ENCODE results near the gene EPHB2. TPM values are rescaled to one million over a fixed set of nuclear protein-coding genes. Genes with fewer than 3 reads are reported as not detected.

The EPHB2 gene
- total RNA-seq, 1 donor from 2014 or later, result 3.9 TPM

DNA sequence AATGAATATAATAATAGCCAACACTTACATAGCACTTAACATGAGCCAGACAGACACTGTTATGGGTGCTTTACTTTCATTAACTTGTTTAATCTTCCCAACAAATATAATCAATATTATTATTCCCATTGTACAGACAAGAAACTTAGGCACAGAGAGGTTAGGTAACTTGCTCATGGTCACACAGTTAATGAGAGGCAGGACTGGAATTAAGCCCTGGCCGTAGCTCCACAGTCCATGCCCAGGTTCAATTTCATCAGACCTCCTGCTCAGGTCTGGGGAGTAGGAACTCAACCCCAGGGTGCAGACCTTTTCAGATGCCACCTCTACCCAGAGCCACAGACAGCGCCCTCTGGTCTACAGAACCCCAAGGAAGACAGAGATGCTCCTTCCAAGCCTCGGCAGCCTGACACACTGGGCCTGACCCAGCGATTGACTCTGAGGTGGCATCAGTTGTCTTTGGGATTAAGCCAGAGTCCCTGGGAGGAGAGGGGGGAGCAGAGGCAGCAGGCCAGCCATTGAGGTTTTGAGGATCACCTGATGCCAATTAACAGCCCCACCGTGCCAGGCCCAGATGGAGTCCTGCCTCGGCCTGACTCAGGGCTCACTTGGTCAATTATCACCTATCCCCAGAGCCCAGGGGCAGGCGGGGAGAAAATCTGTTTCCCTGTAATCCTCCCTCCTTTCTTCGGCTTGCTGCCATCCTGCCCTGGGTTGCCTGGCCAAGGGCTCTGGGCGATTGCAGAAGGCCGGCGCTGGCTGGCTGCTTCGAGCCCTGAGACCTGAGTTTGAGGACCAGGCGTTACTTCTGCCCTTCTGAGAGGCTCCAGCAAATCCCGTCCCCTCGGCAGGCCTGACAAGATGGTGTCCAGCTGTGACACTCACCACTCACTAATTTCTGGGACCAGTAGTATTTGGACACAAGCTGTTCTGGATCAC is 145.3 kb downstream of the EPHB2 start:
- Histone ChIP-seq H3K9me3 (no peaks in the 10 kb centered on the region), H3K4me3 (no peak overlapping the region), H3K27ac (no peak overlapping the region), H3K4me1 (peaks cover under 1% of the 10 kb centered on the region), H3K36me3 (no peaks in the 10 kb centered on the region), H3K27me3 (no peaks in the 10 kb centered on the region)
- no peak for DNase-seq (ENCODE audit: extremely low spot score in 2 of 2)
- TF ChIP-seq, protein P1, sequence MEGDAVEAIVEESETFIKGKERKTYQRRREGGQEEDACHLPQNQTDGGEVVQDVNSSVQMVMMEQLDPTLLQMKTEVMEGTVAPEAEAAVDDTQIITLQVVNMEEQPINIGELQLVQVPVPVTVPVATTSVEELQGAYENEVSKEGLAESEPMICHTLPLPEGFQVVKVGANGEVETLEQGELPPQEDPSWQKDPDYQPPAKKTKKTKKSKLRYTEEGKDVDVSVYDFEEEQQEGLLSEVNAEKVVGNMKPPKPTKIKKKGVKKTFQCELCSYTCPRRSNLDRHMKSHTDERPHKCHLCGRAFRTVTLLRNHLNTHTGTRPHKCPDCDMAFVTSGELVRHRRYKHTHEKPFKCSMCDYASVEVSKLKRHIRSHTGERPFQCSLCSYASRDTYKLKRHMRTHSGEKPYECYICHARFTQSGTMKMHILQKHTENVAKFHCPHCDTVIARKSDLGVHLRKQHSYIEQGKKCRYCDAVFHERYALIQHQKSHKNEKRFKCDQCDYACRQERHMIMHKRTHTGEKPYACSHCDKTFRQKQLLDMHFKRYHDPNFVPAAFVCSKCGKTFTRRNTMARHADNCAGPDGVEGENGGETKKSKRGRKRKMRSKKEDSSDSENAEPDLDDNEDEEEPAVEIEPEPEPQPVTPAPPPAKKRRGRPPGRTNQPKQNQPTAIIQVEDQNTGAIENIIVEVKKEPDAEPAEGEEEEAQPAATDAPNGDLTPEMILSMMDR (IDR thresholded peaks at IDR 0.05), result no peak
- TF ChIP-seq POLR2AphosphoS5 (IDR thresholded peaks at IDR 0.05; ENCODE audit: insufficient read depth in 1 of 2, low read depth in 1 of 2) (no peak), POLR2A (IDR thresholded peaks at IDR 0.05) (no peak)
- intact Hi-C loops (cut with DNase I), result no loop called here

DNA sequence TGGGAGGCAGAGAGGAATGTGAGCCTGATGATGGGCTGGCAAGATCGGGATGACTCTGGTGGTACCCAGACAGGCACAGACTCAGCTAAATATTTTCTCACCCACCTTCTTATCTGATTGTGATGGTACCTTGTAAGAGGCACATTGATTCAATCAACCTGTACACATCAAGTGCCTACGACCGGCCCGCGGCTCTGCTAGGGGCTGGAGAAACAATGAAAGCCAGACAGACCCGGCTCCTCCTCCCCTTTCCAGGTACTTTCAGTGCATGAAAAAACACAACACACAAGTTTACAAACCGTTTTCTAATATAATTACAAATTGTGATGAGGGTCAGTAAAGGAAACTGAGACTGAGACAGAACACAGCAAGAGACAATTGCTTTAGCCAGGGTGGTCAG is 147.0 kb downstream of the EPHB2 start:
- no peaks in the 10 kb centered on the region for H3K4me1 ChIP-seq
- H3K27me3 ChIP-seq, result no peaks in the 10 kb centered on the region
- DNase-seq (ENCODE audit: extremely low spot score in 2 of 2), result no peak
- no peaks in the 10 kb centered on the region for H3K36me3 ChIP-seq
- no peak overlapping the region for H3K4me3 ChIP-seq
- H3K9me3 ChIP-seq, result no peaks in the 10 kb centered on the region
- intact Hi-C loops (cut with DNase I), result no loop called here
- H3K27ac ChIP-seq, result no peak overlapping the region
- no peak for TF ChIP-seq POLR2A (IDR thresholded peaks at IDR 0.05)
- no peak for TF ChIP-seq POLR2AphosphoS5 (IDR thresholded peaks at IDR 0.05; ENCODE audit: insufficient read depth in 1 of 2, low read depth in 1 of 2)
- TF ChIP-seq, protein P1 (IDR thresholded peaks at IDR 0.05), result no peak

DNA sequence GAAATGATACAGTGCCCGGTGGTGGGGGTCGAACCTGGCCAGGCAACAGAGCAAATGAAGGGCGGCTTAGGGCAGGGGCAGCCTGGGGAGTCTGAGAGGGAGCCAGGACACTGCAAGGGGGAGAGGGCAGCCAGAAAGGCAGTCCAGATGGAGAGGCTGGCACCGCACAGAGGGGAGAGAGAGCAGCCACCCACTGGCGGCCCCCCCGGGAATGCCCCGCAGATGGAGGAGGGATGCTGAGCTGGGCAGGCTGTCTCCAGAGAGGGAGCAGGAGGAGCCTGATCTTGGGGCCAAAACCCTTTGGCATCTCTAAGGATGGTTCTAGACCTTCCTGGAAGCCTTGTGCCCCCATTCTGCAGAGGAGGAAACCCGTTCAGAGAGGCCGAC is 149.8 kb downstream of the EPHB2 start:
- intact Hi-C loops (cut with DNase I), result no loop called here
- DNase-seq (ENCODE audit: extremely low spot score in 2 of 2), result no peak
- Histone ChIP-seq H3K27ac (no peak overlapping the region), H3K4me1 (no peaks in the 10 kb centered on the region), H3K27me3 (no peaks in the 10 kb centered on the region), H3K4me3 (no peak overlapping the region), H3K9me3 (no peaks in the 10 kb centered on the region), H3K36me3 (no peaks in the 10 kb centered on the region)
- TF ChIP-seq, protein P1 (IDR thresholded peaks at IDR 0.05), result no peak
- TF ChIP-seq POLR2AphosphoS5 (IDR thresholded peaks at IDR 0.05; ENCODE audit: insufficient read depth in 1 of 2, low read depth in 1 of 2) (no peak), POLR2A (IDR thresholded peaks at IDR 0.05) (no peak)

DNA sequence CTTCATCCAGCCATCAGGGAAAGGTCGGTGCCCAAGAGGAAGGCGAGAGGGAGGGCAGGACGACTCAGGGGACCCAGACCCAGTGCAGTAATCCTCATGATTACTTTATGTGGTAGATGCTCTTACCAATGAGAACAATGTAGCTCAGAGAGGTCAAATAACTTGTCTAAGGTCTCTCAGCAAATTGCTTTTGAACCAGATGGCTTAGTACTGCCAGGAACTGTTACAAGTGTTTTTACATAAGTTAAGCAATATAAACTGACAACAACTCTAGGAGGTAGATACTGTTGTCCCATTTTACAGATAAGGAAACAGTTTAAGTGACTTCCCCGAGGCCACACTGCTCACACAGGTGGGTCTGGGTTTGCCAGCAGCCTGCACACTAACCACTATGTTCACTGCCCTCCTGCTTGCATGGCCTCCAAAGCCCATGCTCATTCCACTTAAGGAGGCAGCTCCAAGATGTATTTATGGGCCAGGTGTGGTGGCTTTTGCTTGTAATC is 150.3 kb downstream of the EPHB2 start:
- Histone ChIP-seq H3K4me1 (no peaks in the 10 kb centered on the region), H3K4me3 (no peak overlapping the region), H3K27ac (no peak overlapping the region), H3K9me3 (no peaks in the 10 kb centered on the region), H3K27me3 (no peaks in the 10 kb centered on the region), H3K36me3 (no peaks in the 10 kb centered on the region)
- intact Hi-C loops (cut with DNase I), result no loop called here
- TF ChIP-seq POLR2AphosphoS5 (IDR thresholded peaks at IDR 0.05; ENCODE audit: insufficient read depth in 1 of 2, low read depth in 1 of 2), result no peak
- no peak for TF ChIP-seq POLR2A (IDR thresholded peaks at IDR 0.05)
- TF ChIP-seq, protein P1 (IDR thresholded peaks at IDR 0.05), result no peak
- DNase-seq (ENCODE audit: extremely low spot score in 2 of 2), result no peak

Measured in vagina (tissue), 2 donors.